ENCODE data around the gene SCNN1A. TPM values are rescaled to one million over a fixed set of nuclear protein-coding genes. Genes with fewer than 3 reads are reported as not detected.
A peak's percentile ranks its signal among the peaks of the same experiment; 100 is the strongest.

SCNN1A gene
- total RNA-seq, 1 donor from 2014 or later, result 11.1 TPM

GRCh38 chr12:6312529-6313325 is 62.6 kb downstream of the SCNN1A start:
- no peak overlapping the region for H3K4me3 ChIP-seq (ENCODE audit: low read depth, low read length)
- no peak for TF ChIP-seq CTCF (IDR thresholded peaks at IDR 0.05; ENCODE audit: insufficient read depth, low read length, poor library complexity, severe bottlenecking)
- H3K36me3 ChIP-seq (ENCODE audit: control insufficient read depth, insufficient read depth, low read length), result no peaks in the 10 kb centered on the region
- peaks cover 11% of the 10 kb centered on the region for H3K27me3 ChIP-seq (ENCODE audit: control insufficient read depth, insufficient read depth, low read length)
- no peak for DNase-seq (ENCODE audit: low read depth)

- Histone ChIP-seq H3K36me3 (ENCODE audit: control insufficient read depth, insufficient read depth, low read length) (no peaks in the 10 kb centered on the region), H3K27me3 (ENCODE audit: control insufficient read depth, insufficient read depth, low read length) (peaks cover 11% of the 10 kb centered on the region), H3K4me3 (ENCODE audit: low read depth, low read length) (no peak overlapping the region)
- no peak for DNase-seq (ENCODE audit: low read depth)
- TF ChIP-seq CTCF (IDR thresholded peaks at IDR 0.05; ENCODE audit: insufficient read depth, low read length, poor library complexity, severe bottlenecking), result no peak
Measured at GRCh38 chr12:6311822-6312528, 63.4 kb downstream of the SCNN1A start.

GRCh38 chr12:6310771-6311610 is 64.4 kb downstream of the SCNN1A start:
- peak; percentile 12 for TF ChIP-seq CTCF (IDR thresholded peaks at IDR 0.05; ENCODE audit: insufficient read depth, low read length, poor library complexity, severe bottlenecking)
- Histone ChIP-seq H3K36me3 (ENCODE audit: control insufficient read depth, insufficient read depth, low read length) (no peaks in the 10 kb centered on the region), H3K4me3 (ENCODE audit: low read depth, low read length) (peak overlapping the region; percentile 30), H3K27me3 (ENCODE audit: control insufficient read depth, insufficient read depth, low read length) (peaks cover 11% of the 10 kb centered on the region)
- DNase-seq (ENCODE audit: low read depth), result no peak

- Histone ChIP-seq H3K27me3 (ENCODE audit: control insufficient read depth, insufficient read depth, low read length) (peaks cover 13% of the 10 kb centered on the region), H3K36me3 (ENCODE audit: control insufficient read depth, insufficient read depth, low read length) (no peaks in the 10 kb centered on the region), H3K4me3 (ENCODE audit: low read depth, low read length) (no peak overlapping the region)
- DNase-seq (ENCODE audit: low read depth), result no peak
- no peak for TF ChIP-seq CTCF (IDR thresholded peaks at IDR 0.05; ENCODE audit: insufficient read depth, low read length, poor library complexity, severe bottlenecking)
Measured at GRCh38 chr12:6307529-6307928, 67.8 kb downstream of the SCNN1A start.

- TF ChIP-seq CTCF (IDR thresholded peaks at IDR 0.05; ENCODE audit: insufficient read depth, low read length, poor library complexity, severe bottlenecking), result no peak
- no peaks in the 10 kb centered on the region for H3K36me3 ChIP-seq (ENCODE audit: control insufficient read depth, insufficient read depth, low read length)
- peaks cover 13% of the 10 kb centered on the region for H3K27me3 ChIP-seq (ENCODE audit: control insufficient read depth, insufficient read depth, low read length)
- DNase-seq (ENCODE audit: low read depth), result no peak
- H3K4me3 ChIP-seq (ENCODE audit: low read depth, low read length), result no peak overlapping the region
Measured at GRCh38 chr12:6306599-6307220, 68.7 kb downstream of the SCNN1A start.
